ENCODE results near the gene CAMKK2. TPM values are rescaled to one million over a fixed set of nuclear protein-coding genes. Genes with fewer than 3 reads are reported as not detected.
A peak's percentile ranks its signal among the peaks of the same experiment; 100 is the strongest.

CAMKK2 gene
- total RNA-seq (2014; rRNA removed; shearing (Covaris generic)), result 4.5 and 5.6 TPM in 2 replicates

DNA sequence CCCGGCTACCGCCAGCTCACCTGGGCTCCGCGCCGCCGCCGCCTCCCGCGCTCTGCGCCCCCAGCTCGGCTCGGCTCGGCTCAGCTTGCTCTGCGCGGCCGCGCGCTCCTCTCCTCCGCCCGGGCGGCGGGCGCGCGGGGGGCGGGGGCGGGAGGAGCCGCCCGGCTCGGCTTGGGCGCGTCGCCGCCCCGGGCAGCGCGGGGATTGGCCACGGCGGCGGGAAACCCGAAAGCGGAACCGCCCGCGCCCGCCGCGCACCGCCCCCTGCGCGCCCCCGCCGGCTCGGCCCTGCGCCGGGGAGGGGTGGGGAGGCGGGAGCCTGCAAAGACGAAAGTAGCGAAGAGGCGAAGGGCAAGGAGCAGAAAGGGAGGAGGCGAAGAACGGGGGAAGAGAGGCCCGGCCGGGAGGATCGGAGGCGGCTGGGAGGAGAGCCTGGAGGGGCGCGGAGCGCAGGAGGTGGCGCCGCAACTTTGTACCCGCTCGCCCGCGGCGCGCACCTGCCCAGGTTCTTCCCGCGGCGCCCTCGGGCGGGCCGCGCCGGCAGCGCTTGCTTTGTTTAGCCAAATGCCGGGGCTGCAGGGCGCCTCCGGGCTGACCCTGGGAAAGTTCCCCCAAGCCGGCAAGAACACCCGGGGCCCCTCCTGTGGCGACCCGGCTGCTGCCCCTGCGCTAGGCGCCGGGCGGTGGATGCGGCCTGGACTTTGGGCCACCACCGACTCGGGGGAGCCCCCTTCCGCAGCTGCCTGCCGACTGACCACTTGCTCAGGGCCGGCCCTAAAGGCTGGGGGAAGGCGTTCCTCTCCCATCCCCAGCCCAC, at the start of gene CAMKK2:
CAMKK2 (minus strand) TSS at position 92 of the 817 bp plus-strand sequence. CDS start 22,183 bp downstream, outside the sequence.
- peaks cover 4% of the 10 kb centered on the region for H3K36me3 ChIP-seq
- H3K27ac ChIP-seq, result peak within 1 kb of the TSS; percentile 46; the same call in 1 of the 2 replicates
- no peaks in the 10 kb centered on the region for H3K27me3 ChIP-seq (replicated peaks)
- no peaks in the 10 kb centered on the region for H3K9me3 ChIP-seq (replicated peaks)
- H3K4me1 ChIP-seq (replicated peaks), result peaks cover 11% of the 10 kb centered on the region
- DNase-seq (ENCODE audit: low read depth in 1 of 2, low spot score in 2 of 2), result peak; percentile 74 to 76
- peak within 1 kb of the TSS; percentile 98 for H3K4me3 ChIP-seq

DNA sequence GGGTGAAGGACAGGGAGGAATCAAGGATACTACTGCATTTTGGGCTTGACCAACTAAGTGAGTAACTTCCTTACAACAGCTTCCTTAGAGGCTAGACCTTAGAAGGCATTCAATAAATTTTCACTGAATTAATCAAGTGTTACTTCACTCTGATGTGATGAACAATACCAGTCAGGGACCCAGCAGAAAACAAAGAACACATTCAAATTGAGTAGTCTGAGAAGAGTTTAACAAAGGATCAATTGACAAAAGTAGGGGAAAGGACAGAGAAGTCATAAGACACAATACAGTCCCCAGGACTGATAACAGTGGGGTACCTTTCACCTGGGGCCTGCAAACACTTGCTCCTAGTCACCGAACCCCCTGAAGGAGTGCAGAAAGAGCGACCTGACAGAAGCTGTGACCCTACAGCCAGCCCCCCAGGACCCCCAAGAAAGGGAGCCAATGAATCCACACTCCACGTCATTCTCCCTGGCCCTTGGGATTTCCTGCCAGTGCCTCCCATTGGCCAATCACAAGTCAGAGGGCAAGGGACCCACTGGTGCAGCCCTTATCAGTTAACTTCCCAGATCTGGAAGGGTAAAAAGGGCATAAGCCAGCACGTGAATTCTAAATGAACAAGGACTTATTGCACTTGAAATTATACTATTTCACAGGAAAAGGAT, 48.8 kb upstream of the CAMKK2 start:
- Histone ChIP-seq H3K27ac (no peak overlapping the region), H3K4me1 (replicated peaks) (no peaks in the 10 kb centered on the region), H3K27me3 (replicated peaks) (no peaks in the 10 kb centered on the region), H3K9me3 (replicated peaks) (no peaks in the 10 kb centered on the region), H3K36me3 (peaks cover 59% of the 10 kb centered on the region), H3K4me3 (no peak overlapping the region)
- no peak for DNase-seq (ENCODE audit: low read depth in 1 of 2, low spot score in 2 of 2)

DNA sequence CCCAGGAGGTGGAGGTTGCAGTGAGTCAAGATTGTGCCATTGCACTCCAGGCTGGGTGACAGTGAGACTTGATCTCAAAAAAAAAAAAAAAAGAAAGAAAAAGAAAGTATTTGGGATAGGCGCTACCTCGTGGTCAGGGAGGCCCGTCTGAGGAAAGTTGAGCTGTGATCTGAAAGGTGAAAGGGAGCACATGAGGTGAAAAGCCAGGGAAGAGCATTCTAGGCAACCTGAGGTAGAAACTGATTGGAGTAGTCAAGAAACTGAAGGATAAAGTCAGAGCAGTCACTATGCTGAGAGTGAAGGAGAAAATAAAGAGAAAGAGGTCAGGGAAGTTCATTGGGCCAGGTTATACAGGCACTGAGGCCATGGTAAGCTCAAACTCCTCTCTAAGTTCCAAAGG, 48.0 kb upstream of the CAMKK2 start:
- H3K4me1 ChIP-seq (replicated peaks), result no peaks in the 10 kb centered on the region
- no peak for DNase-seq (ENCODE audit: low read depth in 1 of 2, low spot score in 2 of 2)
- peaks cover 59% of the 10 kb centered on the region for H3K36me3 ChIP-seq
- H3K27me3 ChIP-seq (replicated peaks), result no peaks in the 10 kb centered on the region
- no peak overlapping the region for H3K27ac ChIP-seq
- H3K4me3 ChIP-seq, result no peak overlapping the region
- no peaks in the 10 kb centered on the region for H3K9me3 ChIP-seq (replicated peaks)

DNA sequence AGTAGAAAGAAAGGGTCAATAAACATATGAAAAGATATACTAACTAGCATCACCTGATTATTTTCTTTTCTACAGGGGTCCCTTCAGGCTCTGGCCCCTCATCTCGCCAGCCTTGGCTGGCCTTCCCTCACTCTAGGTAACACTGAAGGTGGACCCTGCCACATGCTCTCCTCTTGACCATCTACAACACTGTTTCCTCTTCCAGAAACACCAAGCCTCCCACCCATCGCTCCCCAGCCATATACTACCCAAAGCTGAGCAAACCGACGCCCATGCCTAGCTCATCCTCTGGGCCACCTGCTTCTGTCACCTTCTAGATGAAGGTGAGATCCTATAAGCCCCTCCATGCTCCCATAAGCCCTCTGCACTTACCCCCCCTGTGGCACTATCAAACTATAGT, 40.9 kb upstream of the CAMKK2 start:
- Histone ChIP-seq H3K4me1 (replicated peaks) (no peaks in the 10 kb centered on the region), H3K27ac (no peak overlapping the region), H3K36me3 (peaks cover 60% of the 10 kb centered on the region), H3K9me3 (replicated peaks) (no peaks in the 10 kb centered on the region), H3K27me3 (replicated peaks) (no peaks in the 10 kb centered on the region), H3K4me3 (no peak overlapping the region)
- no peak for DNase-seq (ENCODE audit: low read depth in 1 of 2, low spot score in 2 of 2)

DNA sequence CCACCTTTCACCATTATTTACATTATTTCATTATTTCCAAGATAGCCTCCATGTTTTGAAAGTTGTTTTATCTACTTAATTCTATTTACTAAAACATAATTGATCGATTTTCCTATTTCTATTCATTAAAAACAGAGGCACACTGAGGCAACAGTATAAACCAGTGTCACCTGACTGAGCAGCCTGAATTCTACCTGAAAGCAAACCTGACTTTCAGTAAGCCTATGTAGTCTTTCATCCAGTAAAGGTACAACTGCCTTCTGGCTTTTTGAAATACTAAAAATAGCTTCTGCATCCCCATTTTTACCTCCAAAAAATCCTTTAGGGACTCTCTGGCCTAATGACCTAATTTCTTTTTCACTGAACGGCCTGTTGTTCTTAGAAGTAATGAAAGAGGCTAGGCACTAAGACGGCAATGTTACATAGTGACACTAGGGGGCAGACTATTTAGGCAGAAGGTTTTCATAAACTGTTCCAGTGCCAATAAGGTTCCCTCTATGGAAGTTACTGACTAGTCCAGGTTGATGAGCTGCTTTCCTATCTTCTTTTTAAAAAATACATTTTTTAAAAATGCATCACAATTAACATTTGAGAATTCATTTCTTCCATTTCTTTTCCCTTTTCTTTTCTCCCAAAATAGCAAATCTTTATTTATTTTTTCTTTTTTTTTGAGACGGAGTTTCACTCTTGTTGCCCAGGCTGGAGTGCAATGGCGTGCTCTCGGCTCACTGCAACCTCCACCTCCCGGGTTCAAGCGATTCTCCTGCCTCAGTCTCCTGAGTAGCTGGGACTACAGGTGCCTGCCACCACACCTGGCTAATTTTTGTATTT, 38.2 kb upstream of the CAMKK2 start:
- Histone ChIP-seq H3K36me3 (peaks cover 71% of the 10 kb centered on the region), H3K4me3 (no peak overlapping the region), H3K9me3 (replicated peaks) (no peaks in the 10 kb centered on the region), H3K27me3 (replicated peaks) (no peaks in the 10 kb centered on the region), H3K4me1 (replicated peaks) (no peaks in the 10 kb centered on the region), H3K27ac (no peak overlapping the region)
- DNase-seq (ENCODE audit: low read depth in 1 of 2, low spot score in 2 of 2), result peak in 1 of 2 experiments; percentile 38

DNA sequence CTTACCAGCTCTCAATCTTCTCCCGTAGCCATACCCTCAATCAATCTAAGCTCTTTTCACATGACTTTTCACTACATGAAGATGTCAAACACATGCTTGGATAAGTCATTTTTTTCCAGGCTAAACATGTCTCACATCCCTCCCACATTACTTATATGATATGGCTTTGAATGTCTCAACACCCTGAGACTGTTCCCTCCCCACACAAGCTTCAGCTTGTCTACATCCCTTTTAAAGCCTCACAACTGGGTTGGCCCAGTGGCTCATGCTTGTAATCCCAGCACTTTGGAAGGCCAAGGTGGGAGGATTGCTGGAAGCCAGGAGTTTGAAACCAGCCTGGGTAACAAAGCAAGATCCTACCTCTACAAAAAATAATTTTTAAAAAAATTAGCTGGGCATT, 37.2 kb upstream of the CAMKK2 start:
- Histone ChIP-seq H3K4me3 (no peak overlapping the region), H3K9me3 (replicated peaks) (no peaks in the 10 kb centered on the region), H3K27ac (no peak overlapping the region), H3K27me3 (replicated peaks) (no peaks in the 10 kb centered on the region), H3K36me3 (peaks cover 75% of the 10 kb centered on the region), H3K4me1 (replicated peaks) (no peaks in the 10 kb centered on the region)
- no peak for DNase-seq (ENCODE audit: low read depth in 1 of 2, low spot score in 2 of 2)

DNA sequence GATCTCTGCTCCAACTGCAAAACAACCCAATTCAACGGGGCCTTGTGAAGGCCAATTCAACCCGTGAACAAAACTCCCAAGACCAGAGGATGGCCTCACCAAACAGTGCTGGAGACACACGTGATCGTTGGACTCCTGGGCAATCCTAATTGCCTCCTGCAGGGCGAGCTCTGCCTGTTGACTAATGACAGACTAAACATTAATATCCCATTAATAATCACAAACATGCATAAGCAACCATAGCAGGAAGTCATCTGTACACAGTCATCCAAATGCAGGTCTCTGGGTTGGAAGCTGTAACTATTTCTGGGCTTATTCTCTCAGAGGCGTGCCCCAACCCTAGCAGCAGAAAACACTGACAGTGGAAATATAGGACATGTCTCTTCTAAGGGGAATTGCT, 34.7 kb upstream of the CAMKK2 start:
- no peaks in the 10 kb centered on the region for H3K4me1 ChIP-seq (replicated peaks)
- H3K27ac ChIP-seq, result no peak overlapping the region
- DNase-seq (ENCODE audit: low read depth in 1 of 2, low spot score in 2 of 2), result no peak
- H3K27me3 ChIP-seq (replicated peaks), result no peaks in the 10 kb centered on the region
- no peaks in the 10 kb centered on the region for H3K9me3 ChIP-seq (replicated peaks)
- peaks cover 90% of the 10 kb centered on the region for H3K36me3 ChIP-seq
- H3K4me3 ChIP-seq, result no peak overlapping the region

DNA sequence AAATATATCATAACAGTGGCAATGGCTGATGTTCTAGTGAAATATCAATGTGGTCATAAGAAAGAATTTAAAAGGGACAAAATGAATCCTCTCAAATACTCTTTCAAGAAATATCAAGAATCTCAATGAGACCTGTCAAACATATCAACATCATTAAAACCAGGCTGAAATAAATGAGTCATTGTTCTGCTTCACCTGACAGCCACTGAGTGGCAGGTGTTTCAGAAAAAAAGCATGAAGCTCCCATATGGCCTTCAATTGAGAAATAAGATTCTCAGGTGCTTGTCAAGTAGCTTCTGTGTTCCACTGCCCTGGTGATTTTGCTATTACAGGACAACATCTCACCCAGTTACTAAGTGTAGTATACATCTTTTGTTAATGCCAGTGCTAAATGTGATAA, 34.2 kb upstream of the CAMKK2 start:
- DNase-seq (ENCODE audit: low read depth in 1 of 2, low spot score in 2 of 2), result no peak
- no peaks in the 10 kb centered on the region for H3K27me3 ChIP-seq (replicated peaks)
- H3K27ac ChIP-seq, result no peak overlapping the region
- no peak overlapping the region for H3K4me3 ChIP-seq
- H3K36me3 ChIP-seq, result peaks cover 93% of the 10 kb centered on the region
- H3K4me1 ChIP-seq (replicated peaks), result no peaks in the 10 kb centered on the region
- no peaks in the 10 kb centered on the region for H3K9me3 ChIP-seq (replicated peaks)

DNA sequence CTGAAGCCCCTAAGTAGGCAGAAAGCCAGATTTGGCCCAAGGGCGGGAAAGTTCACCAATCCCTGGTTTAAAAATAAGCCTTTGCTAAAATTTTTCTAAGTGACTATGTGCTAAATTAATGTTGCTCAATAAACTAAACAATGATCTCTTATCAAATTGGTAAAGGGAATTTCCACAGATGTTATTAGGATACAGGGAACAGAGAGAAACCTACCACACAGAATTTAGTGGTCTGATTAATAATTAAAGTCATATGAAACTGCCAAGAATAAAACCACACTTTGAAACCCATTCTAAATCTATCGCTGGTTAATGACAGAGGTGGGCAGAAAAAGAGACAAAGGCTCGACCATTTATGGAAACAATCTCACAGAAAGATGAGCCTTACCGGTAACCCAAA, 33.7 kb upstream of the CAMKK2 start:
- no peaks in the 10 kb centered on the region for H3K27me3 ChIP-seq (replicated peaks)
- H3K4me3 ChIP-seq, result no peak overlapping the region
- H3K27ac ChIP-seq, result no peak overlapping the region
- no peaks in the 10 kb centered on the region for H3K9me3 ChIP-seq (replicated peaks)
- DNase-seq (ENCODE audit: low read depth in 1 of 2, low spot score in 2 of 2), result no peak
- H3K36me3 ChIP-seq, result peaks cover 93% of the 10 kb centered on the region
- no peaks in the 10 kb centered on the region for H3K4me1 ChIP-seq (replicated peaks)

DNA sequence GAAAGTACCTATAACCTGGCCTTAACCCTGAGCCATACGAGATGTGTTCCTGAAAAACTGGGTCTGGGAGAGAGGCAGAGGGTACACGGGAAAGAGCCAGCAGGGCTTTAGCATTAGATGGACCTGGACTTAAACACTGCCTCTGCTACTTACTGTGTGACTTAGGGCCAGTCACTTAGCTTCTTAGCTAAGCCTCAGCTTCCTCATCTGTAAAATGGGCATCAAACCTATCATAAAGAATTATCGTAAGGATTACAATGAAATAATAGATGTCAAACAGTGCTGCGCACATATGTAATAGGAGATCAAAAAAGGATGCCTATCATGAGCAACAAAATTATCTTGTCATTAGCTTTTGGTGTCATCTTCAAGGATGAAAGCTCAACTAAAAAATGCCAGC, 32.1 kb upstream of the CAMKK2 start:
- no peaks in the 10 kb centered on the region for H3K4me1 ChIP-seq (replicated peaks)
- no peaks in the 10 kb centered on the region for H3K9me3 ChIP-seq (replicated peaks)
- no peaks in the 10 kb centered on the region for H3K27me3 ChIP-seq (replicated peaks)
- DNase-seq (ENCODE audit: low read depth in 1 of 2, low spot score in 2 of 2), result no peak
- H3K27ac ChIP-seq, result no peak overlapping the region
- H3K36me3 ChIP-seq, result peaks cover 92% of the 10 kb centered on the region
- H3K4me3 ChIP-seq, result no peak overlapping the region

DNA sequence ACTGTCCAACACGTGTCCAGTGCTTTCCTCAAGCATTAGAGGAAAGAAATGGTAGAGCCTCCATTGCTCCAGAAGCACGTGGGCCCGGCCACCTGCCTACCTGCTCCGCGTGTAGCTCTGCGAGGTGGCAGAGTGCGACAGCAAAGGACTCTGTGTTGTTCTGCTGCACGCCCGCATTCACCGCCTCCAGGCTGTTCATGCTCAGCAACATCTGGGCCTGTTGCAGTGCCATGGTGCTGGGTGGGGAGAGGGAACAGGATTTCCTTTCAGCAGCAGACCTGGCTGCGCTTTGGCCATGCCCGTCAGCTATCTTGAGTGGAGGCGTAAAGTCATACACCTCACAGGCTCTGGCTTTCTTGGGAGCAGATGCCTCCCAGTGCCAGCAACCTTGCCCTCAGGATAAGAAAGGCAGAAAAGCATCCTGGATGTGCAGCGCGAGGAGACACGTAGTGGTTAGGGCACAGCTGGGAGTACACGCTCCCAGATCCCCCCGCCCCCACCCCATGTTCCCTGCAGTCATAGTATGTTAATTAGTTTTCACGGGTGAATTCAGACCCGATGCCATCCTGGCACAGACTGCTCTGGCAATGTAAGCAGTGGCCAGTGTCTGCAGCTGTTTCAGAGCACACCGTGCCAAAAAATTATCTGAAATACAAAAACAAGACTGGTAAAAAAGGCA, 30.6 kb upstream of the CAMKK2 start:
- no peak overlapping the region for H3K4me3 ChIP-seq

DNA sequence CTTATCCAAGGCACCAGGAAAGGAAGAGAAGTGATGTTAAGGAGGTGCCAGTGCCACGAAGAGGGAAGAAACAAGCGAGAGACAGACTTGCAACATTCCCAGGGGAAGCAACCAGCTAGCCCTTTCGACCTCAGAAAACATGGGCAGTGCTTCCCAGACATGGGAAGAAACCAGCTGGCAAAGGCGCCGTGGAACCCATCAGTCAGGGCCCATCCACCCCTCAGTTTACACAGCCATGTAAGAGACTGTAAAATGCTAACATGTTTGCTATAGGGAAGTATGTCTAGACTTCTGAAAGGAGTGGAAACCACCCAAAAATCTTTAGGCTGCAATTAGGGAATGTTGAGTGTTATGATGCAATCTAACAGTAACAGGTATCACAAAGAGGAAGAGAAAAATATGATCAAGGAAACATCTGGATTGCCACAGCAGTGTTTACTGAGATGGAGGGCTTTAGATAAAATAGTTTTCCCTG, 29.4 kb upstream of the CAMKK2 start:
- no peak overlapping the region for H3K4me3 ChIP-seq
- no peak overlapping the region for H3K27ac ChIP-seq
- H3K4me1 ChIP-seq (replicated peaks), result no peaks in the 10 kb centered on the region
- no peaks in the 10 kb centered on the region for H3K9me3 ChIP-seq (replicated peaks)
- DNase-seq (ENCODE audit: low read depth in 1 of 2, low spot score in 2 of 2), result no peak
- no peaks in the 10 kb centered on the region for H3K27me3 ChIP-seq (replicated peaks)
- peaks cover 74% of the 10 kb centered on the region for H3K36me3 ChIP-seq

More for the DNA sequence above, 30.6 kb upstream of the CAMKK2 start:
- Histone ChIP-seq H3K4me1 (replicated peaks) (no peaks in the 10 kb centered on the region), H3K27ac (no peak overlapping the region), H3K27me3 (replicated peaks) (no peaks in the 10 kb centered on the region), H3K9me3 (replicated peaks) (no peaks in the 10 kb centered on the region), H3K36me3 (peaks cover 86% of the 10 kb centered on the region)
- no peak for DNase-seq (ENCODE audit: low read depth in 1 of 2, low spot score in 2 of 2)

DNA sequence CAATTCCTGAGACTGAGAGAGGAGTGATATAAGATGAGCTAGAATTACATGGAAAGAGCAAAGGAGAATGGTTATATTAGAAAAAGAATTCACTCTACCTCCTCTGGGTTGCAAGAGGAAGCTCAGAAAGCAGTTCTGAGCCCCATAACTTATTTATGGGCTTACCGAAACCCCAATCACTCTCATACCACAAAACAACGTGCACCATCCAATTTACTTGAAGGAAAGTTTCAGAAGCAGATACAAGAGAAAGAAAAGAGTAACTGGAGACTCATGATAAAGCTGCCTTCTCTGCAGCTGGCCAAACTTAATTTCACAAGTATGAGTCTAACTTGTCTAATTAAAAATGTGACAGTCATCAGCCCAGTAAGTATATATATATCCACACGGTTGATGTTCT, 27.4 kb upstream of the CAMKK2 start:
- peaks cover 66% of the 10 kb centered on the region for H3K36me3 ChIP-seq
- H3K27ac ChIP-seq, result no peak overlapping the region
- no peaks in the 10 kb centered on the region for H3K27me3 ChIP-seq (replicated peaks)
- no peak overlapping the region for H3K4me3 ChIP-seq
- no peaks in the 10 kb centered on the region for H3K9me3 ChIP-seq (replicated peaks)
- DNase-seq (ENCODE audit: low read depth in 1 of 2, low spot score in 2 of 2), result no peak
- H3K4me1 ChIP-seq (replicated peaks), result no peaks in the 10 kb centered on the region
